Endothelial cell of umbilical vein (primary cell): ENCODE data around the gene MAEL. TPM values are rescaled to one million over a fixed set of nuclear protein-coding genes. Genes with fewer than 3 reads are reported as not detected.

Experiments
- BruUV-seq: library from RNA; stranded (reverse); fragments of 400-500 nt; replicated peaks from 2 replicates; lab custom pipeline; 2021; lab: Mats Ljungman, UMichigan
- CTCF ChIA-PET: fragments of 300-600, 350-600 bp; sonication (Branson Sonifier 250); formaldehyde crosslinking; loops from one replicate; lab custom pipeline; 2021; ENCODE audit warnings: antibody characterized with exemption, inconsistent platforms; lab: Charles Lee
- POLR2A ChIA-PET: fragments of 300-600, 350-600 bp; sonication (Branson Sonifier 250); formaldehyde crosslinking; loops from one replicate; lab custom pipeline; 2021; ENCODE audit warnings: antibody characterized with exemption, inconsistent platforms; lab: Charles Lee
- DNase-seq: peaks from one replicate; pipeline ENCODE4 v3.0.0-alpha.2; 2011; ENCODE audit warnings: low read depth, low spot score
- FAIRE-seq: peaks from 2 replicates; lab custom pipeline; 2011; peaks lifted over from hg19 to GRCh38; lab: Jason Lieb, UNC
- H2AFZ ChIP-seq: 2 replicates; pipeline ENCODE4 v1.6.0; 2012; ENCODE audit warnings: low read depth, low read length, control low read depth, inconsistent platforms
- H3K27ac ChIP-seq: 2 replicates; pipeline ENCODE4 v1.5.1; 2011; ENCODE audit warnings: low read depth, mild to moderate bottlenecking, control low read depth, low read length, moderate library complexity; ENCODE audit not compliant: insufficient read depth
- H3K27me3 ChIP-seq, 2 experiments: 2 replicates each; pipeline versions ENCODE4 v1.6.0 to v1.6.1; 2011; ENCODE audit warnings: low read length in 2 of 2, mixed read lengths in 1 of 2; ENCODE audit not compliant: control insufficient read depth in 2 of 2, insufficient read depth in 2 of 2
- H3K36me3 ChIP-seq, 2 experiments: 2 replicates in 1 of 2; 3 replicates in 1 of 2; pipeline ENCODE4 v1.5.1; 2011; ENCODE audit warnings: low read length in 2 of 2, mild to moderate bottlenecking in 1 of 2, moderate library complexity in 1 of 2; ENCODE audit not compliant: control insufficient read depth in 2 of 2, insufficient read depth in 2 of 2; ENCODE audit errors: extremely low read depth in 1 of 2
- H3K4me1 ChIP-seq: 3 replicates; pipeline ENCODE4 v1.5.1; 2011; ENCODE audit warnings: mild to moderate bottlenecking, low read length; ENCODE audit not compliant: control insufficient read depth, insufficient read depth; ENCODE audit errors: extremely low read depth
- H3K4me2 ChIP-seq: 2 replicates; pipeline ENCODE4 v1.6.1; 2011; ENCODE audit warnings: low read length, control low read depth, mixed read lengths; ENCODE audit not compliant: insufficient read depth
- H3K4me3 ChIP-seq, 3 experiments: fragments of 200-600 bp in 1 of 3; sonication (generic), shearing (Covaris generic) in 1 of 3; replicated peaks in 1 of 3; 2 replicates each; pipeline ENCODE4 v1.5.1; 2011 to 2016; ENCODE audit warnings: control low read depth in 3 of 3, low read length in 3 of 3, mild to moderate bottlenecking in 2 of 3, inconsistent platforms in 1 of 3, low read depth in 1 of 3, moderate library complexity in 1 of 3; ENCODE audit not compliant: insufficient read depth in 1 of 3
- H3K79me2 ChIP-seq: 2 replicates; pipeline ENCODE4 v1.6.0; 2012; ENCODE audit warnings: low read length, inconsistent platforms; ENCODE audit not compliant: control insufficient read depth, insufficient read depth
- H3K9ac ChIP-seq: replicated peaks from 2 replicates; pipeline ENCODE3; 2011; ENCODE audit warnings: low read length, control low read depth; ENCODE audit not compliant: insufficient read depth; ENCODE audit errors: extremely low read depth
- H3K9me1 ChIP-seq: replicated peaks from 3 replicates; pipeline ENCODE4 v1.6.0; 2011; ENCODE audit warnings: mild to moderate bottlenecking, low read length; ENCODE audit not compliant: control insufficient read depth, insufficient read depth; ENCODE audit errors: extremely low read depth
- H3K9me3 ChIP-seq: replicated peaks from 2 replicates; pipeline ENCODE4 v1.5.1; 2012; ENCODE audit warnings: low read length, inconsistent platforms; ENCODE audit not compliant: control insufficient read depth, insufficient read depth
- H4K20me1 ChIP-seq: replicated peaks from 2 replicates; pipeline ENCODE3; 2011; ENCODE audit warnings: mild to moderate bottlenecking, low read length; ENCODE audit not compliant: control insufficient read depth, insufficient read depth; ENCODE audit errors: extremely low read depth
- EZH2 ChIP-seq: IDR thresholded peaks from 2 replicates; pipeline ENCODE4 v1.6.1; 2012; ENCODE audit warnings: borderline replicate concordance, low read depth, mild to moderate bottlenecking, moderate library complexity, low read length, inconsistent platforms; ENCODE audit not compliant: severe bottlenecking
- FOS ChIP-seq: IDR thresholded peaks from 2 replicates; pipeline ENCODE4 v1.6.1; 2011; ENCODE audit warnings: mild to moderate bottlenecking, low read length, moderate library complexity, borderline replicate concordance; ENCODE audit not compliant: insufficient read depth
- GATA2 ChIP-seq: IDR thresholded peaks from 2 replicates; pipeline ENCODE4 v1.7.0; 2011; ENCODE audit warnings: low read depth, mild to moderate bottlenecking, moderate library complexity, mixed read lengths, low read length; ENCODE audit not compliant: insufficient read length, insufficient read depth
- JUN ChIP-seq: IDR thresholded peaks from 2 replicates; pipeline ENCODE4 v1.6.1; 2011; ENCODE audit warnings: borderline replicate concordance, low read depth; ENCODE audit not compliant: insufficient read length, insufficient read depth
- MAX ChIP-seq: IDR thresholded peaks from 2 replicates; pipeline ENCODE4 v1.6.1; 2011; ENCODE audit not compliant: insufficient read depth, insufficient read length
- MYC ChIP-seq: IDR thresholded peaks from one replicate; pipeline ENCODE4 v1.6.1; 2011; ENCODE audit warnings: mild to moderate bottlenecking, low read depth, low read length
- POLR2A ChIP-seq: IDR thresholded peaks from 2 replicates; pipeline ENCODE4 v1.6.1; 2012; ENCODE audit warnings: low read depth, mild to moderate bottlenecking, control low read depth, low read length
- POLR2AphosphoS5 ChIP-seq: IDR thresholded peaks from 2 replicates; pipeline ENCODE4 v1.6.1; 2012; ENCODE audit warnings: low read depth, mild to moderate bottlenecking, control low read depth, low read length, moderate library complexity; ENCODE audit not compliant: insufficient read depth
- dilution Hi-C: fragments of 300-500 bp; cut with MboI; formaldehyde crosslinking; loops from one replicate; pipeline ENCODE4 v1.15.0; 2019; ENCODE audit warnings: low sequenced_read_pairs; ENCODE audit not compliant: extremely low pct_ligation_motif_present
- intact Hi-C: fragments of 100-400 bp; cut with micrococcal nuclease; formaldehyde crosslinking; loops from one replicate; pipeline ENCODE4 v1.10.0; 2022
- polyA plus RNA-seq, 4 experiments: library from polyadenylated mRNA; depleted of rRNA in 3 of 4; stranded (reverse) in 3 of 4; unstranded in 1 of 4; fragments of >200 nt; gene quantifications; 2 replicates each; pipeline versions ENCODE4 v1.2.1 to v1.2.3, GENCODE V29; 2011 to 2012; ENCODE audit warnings: missing spikeins in 1 of 4
- total RNA-seq: library from RNA; stranded (reverse); gene quantifications from 2 replicates; pipeline ENCODE4 v1.2.3, GENCODE V29; 2021
- TF ChIP-seq, protein P1 (sequence below), 2 donors: IDR thresholded peaks; 1 replicate in 1 of 2; 2 replicates in 1 of 2; pipeline ENCODE4 v1.5.1; 2011; ENCODE audit warnings: low read length in 2 of 2, mild to moderate bottlenecking in 2 of 2, moderate library complexity in 2 of 2, control low read depth in 1 of 2, inconsistent platforms in 1 of 2, low read depth in 1 of 2; ENCODE audit not compliant: insufficient read depth in 1 of 2; ENCODE audit errors: extremely low read depth in 1 of 2

Gene MAEL
- total and polyA plus RNA-seq, 2 donors (not counting 3 experiments of a cell fraction or from before 2014, with no cell fraction given) = 0.04 TPM; not detected in 1

DNA sequence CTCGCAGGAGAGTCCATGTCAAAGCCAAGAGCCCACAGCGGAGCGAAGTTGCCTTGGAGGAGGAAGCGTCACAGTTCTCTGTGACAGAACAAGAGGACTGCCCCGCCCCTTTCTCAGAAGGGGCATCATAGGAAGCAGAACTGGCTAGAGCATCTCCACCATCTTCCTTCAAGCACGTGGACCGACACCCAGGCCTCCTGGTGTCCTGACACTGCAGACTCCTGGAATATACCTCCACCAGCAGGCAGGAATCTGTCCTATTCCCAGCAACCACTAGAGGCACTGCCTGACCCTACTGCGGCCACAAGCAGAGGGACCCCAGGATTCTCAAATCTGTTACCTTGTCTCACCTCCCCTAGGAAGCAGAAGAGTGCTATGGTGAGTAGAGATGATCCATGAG lies 63.3 kb downstream of the MAEL start:
- BruUV-seq = no TSS peak
- intact Hi-C loops (no loop called here), dilution Hi-C loops (no loop called here)
- no peaks in the 10 kb centered on the region for H3K79me2 ChIP-seq
- H3K9ac ChIP-seq = no peak overlapping the region
- no peaks in the 10 kb centered on the region for H3K9me1 ChIP-seq
- TF ChIP-seq JUN = no peak
- TF ChIP-seq, protein P1, sequence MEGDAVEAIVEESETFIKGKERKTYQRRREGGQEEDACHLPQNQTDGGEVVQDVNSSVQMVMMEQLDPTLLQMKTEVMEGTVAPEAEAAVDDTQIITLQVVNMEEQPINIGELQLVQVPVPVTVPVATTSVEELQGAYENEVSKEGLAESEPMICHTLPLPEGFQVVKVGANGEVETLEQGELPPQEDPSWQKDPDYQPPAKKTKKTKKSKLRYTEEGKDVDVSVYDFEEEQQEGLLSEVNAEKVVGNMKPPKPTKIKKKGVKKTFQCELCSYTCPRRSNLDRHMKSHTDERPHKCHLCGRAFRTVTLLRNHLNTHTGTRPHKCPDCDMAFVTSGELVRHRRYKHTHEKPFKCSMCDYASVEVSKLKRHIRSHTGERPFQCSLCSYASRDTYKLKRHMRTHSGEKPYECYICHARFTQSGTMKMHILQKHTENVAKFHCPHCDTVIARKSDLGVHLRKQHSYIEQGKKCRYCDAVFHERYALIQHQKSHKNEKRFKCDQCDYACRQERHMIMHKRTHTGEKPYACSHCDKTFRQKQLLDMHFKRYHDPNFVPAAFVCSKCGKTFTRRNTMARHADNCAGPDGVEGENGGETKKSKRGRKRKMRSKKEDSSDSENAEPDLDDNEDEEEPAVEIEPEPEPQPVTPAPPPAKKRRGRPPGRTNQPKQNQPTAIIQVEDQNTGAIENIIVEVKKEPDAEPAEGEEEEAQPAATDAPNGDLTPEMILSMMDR (IDR thresholded peaks at IDR 0.05; ENCODE audit: extremely low read depth in 1 of 2, insufficient read depth in 1 of 2, low read depth in 1 of 2, low read length in 2 of 2) = peak; percentile 28 to 55
- POLR2A ChIA-PET = no interaction called here
- H3K27me3 ChIP-seq = no peaks in the 10 kb centered on the region
- no peaks in the 10 kb centered on the region for H3K36me3 ChIP-seq
- no peak overlapping the region for H3K4me2 ChIP-seq
- H3K4me3 ChIP-seq = no peak overlapping the region
- no peak overlapping the region for H2AFZ ChIP-seq
- FAIRE-seq (no peak), DNase-seq (no peak)
- H3K27ac ChIP-seq = no peak overlapping the region
- H3K4me1 ChIP-seq = no peaks in the 10 kb centered on the region
- CTCF ChIA-PET = interaction anchor here (1.0 to 1.4 kb wide), 4 partner anchors 9 to 142 kb away, joined by 3 to 5 read pairs (median 4); no protein-coding TSS in a partner anchor
- no peaks in the 10 kb centered on the region for H3K9me3 ChIP-seq
- no peaks in the 10 kb centered on the region for H4K20me1 ChIP-seq

- TF ChIP-seq FOS (no peak), MYC (no peak), MAX (no peak), GATA2 (no peak), JUN (no peak), POLR2A (no peak), POLR2AphosphoS5 (no peak), EZH2 (no peak)
- TF ChIP-seq, protein P1 (IDR thresholded peaks at IDR 0.05; ENCODE audit: extremely low read depth in 1 of 2, insufficient read depth in 1 of 2, low read depth in 1 of 2, low read length in 2 of 2) = no peak
- BruUV-seq = no TSS peak
- no peaks in the 10 kb centered on the region for H3K27me3 ChIP-seq
- H2AFZ ChIP-seq = no peak overlapping the region
- H3K27ac ChIP-seq = no peak overlapping the region
- peaks cover 3% of the 10 kb centered on the region for H3K4me1 ChIP-seq
- ChIA-PET POLR2A (no interaction called here), CTCF (interaction anchor here (12.6 kb wide), 1 partner anchor 144 kb away, joined by 509 read pairs; no protein-coding TSS in a partner anchor)
- H3K79me2 ChIP-seq = no peaks in the 10 kb centered on the region
- no peaks in the 10 kb centered on the region for H3K9me3 ChIP-seq
- no peaks in the 10 kb centered on the region for H3K36me3 ChIP-seq
- DNase-seq (no peak), FAIRE-seq (no peak)
- intact Hi-C loops = no loop called here
- H3K9ac ChIP-seq = no peak overlapping the region
- H3K4me3 ChIP-seq = no peak overlapping the region
- no peaks in the 10 kb centered on the region for H3K9me1 ChIP-seq
- dilution Hi-C loops = no loop called here
- H4K20me1 ChIP-seq = no peaks in the 10 kb centered on the region
- no peak overlapping the region for H3K4me2 ChIP-seq
These were observed 65.5 kb downstream of the MAEL start for GRCh38 chr1:167054531-167054930.
